ENCODE measurements around the gene EIF4G3. TPM values are rescaled to one million over a fixed set of nuclear protein-coding genes. Genes with fewer than 3 reads are reported as not detected.

EIF4G3 gene
- total RNA-seq, 1 experiment from 2014 or later = 72.0 TPM

DNA sequence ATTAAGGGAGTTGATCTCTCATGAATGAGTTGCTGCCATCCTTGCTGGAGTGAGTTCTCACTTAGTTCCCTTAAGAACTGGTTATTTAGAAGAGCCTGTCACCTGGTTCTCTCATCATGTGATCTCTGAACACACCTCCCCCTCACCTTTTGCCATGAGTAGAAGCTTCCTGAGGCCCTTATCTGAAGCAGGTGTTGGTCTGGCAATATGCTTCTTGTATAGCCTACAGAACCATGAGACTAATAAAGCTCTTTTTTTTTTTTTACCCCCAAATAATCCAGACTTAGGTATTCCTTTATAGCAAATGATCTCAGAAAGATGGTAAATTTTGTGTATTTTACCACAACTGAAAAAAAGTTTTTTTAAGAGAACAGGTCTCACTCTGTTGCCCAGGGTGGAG is 158.0 kb downstream of the EIF4G3 start:
- H3K4me1 ChIP-seq (ENCODE audit: insufficient read depth, low read length) = peaks cover 2% of the 10 kb centered on the region; the same call in 1 of the 2 replicates
- Mint-ChIP-seq H3K9me3 (no peaks in the 10 kb centered on the region; a peak in 2 of 5 replicates), H3K4me1 (peaks cover 6 to 12% of the 10 kb centered on the region in 2 experiments), H3K36me3 (ENCODE audit: insufficient read depth in 1 of 3, low read depth in 3 of 3) (peaks cover 6 to 18% (median 8%) of the 10 kb centered on the region in 3 experiments; a peak in 6 of 7 replicates), H3K27me3 (ENCODE audit: low read depth) (no peaks in the 10 kb centered on the region), H3K27ac (no peak overlapping the region; a peak in 1 of 7 replicates), H3K4me3 (no peak overlapping the region)
- no peak overlapping the region for H4K5ac ChIP-seq (ENCODE audit: insufficient read length, low read depth, low read length)
- peaks cover 2% of the 10 kb centered on the region; the same call in 1 of the 2 replicates for H3K79me2 ChIP-seq (ENCODE audit: insufficient read depth, low read length)
- H3K27ac ChIP-seq (ENCODE audit: insufficient read length, low read depth, low read length) = no peak overlapping the region
- no peak overlapping the region for H3K4me2 ChIP-seq (ENCODE audit: insufficient read depth, insufficient read length, low read length)
- no peak for DNase-seq
- H3T11ph ChIP-seq (ENCODE audit: low read length) = no peak overlapping the region
- no peak overlapping the region for H2AFZ ChIP-seq (ENCODE audit: low read length)
- H2BK20ac ChIP-seq (ENCODE audit: low read depth, low read length, poor library complexity, severe bottlenecking) = no peak overlapping the region
- no peak overlapping the region for H2AK5ac ChIP-seq (ENCODE audit: insufficient read length, low read length)
- no peak overlapping the region for H4K91ac ChIP-seq (ENCODE audit: insufficient read length, low read depth, low read length)
- TF ChIP-seq, protein P1, sequence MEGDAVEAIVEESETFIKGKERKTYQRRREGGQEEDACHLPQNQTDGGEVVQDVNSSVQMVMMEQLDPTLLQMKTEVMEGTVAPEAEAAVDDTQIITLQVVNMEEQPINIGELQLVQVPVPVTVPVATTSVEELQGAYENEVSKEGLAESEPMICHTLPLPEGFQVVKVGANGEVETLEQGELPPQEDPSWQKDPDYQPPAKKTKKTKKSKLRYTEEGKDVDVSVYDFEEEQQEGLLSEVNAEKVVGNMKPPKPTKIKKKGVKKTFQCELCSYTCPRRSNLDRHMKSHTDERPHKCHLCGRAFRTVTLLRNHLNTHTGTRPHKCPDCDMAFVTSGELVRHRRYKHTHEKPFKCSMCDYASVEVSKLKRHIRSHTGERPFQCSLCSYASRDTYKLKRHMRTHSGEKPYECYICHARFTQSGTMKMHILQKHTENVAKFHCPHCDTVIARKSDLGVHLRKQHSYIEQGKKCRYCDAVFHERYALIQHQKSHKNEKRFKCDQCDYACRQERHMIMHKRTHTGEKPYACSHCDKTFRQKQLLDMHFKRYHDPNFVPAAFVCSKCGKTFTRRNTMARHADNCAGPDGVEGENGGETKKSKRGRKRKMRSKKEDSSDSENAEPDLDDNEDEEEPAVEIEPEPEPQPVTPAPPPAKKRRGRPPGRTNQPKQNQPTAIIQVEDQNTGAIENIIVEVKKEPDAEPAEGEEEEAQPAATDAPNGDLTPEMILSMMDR (conservative IDR thresholded peaks at IDR 0.05) = no peak
- H2BK15ac ChIP-seq (ENCODE audit: low read depth, low read length) = no peak overlapping the region
- no peaks in the 10 kb centered on the region for H3K27me3 ChIP-seq (ENCODE audit: insufficient read depth, low read length)
- no peak overlapping the region for H2BK12ac ChIP-seq (ENCODE audit: insufficient read length, low read depth, low read length)
- no peak overlapping the region for H3K18ac ChIP-seq (ENCODE audit: insufficient read length, low read depth, low read length)
- no peak overlapping the region for H2BK120ac ChIP-seq (ENCODE audit: low read depth, low read length, poor library complexity, severe bottlenecking)
- H3K56ac ChIP-seq (ENCODE audit: insufficient read length, low read depth, low read length) = no peak overlapping the region
- H3K9ac ChIP-seq (ENCODE audit: extremely low read depth, insufficient read length, low read length) = no peak overlapping the region
- H3K14ac ChIP-seq (ENCODE audit: insufficient read depth, low read length) = no peak overlapping the region
- H3K9me3 ChIP-seq (ENCODE audit: control insufficient read depth, low read depth, low read length) = no peaks in the 10 kb centered on the region
- no peak overlapping the region for H3K4ac ChIP-seq (ENCODE audit: low read depth, low read length)
- no peaks in the 10 kb centered on the region for H3K23me2 ChIP-seq (ENCODE audit: insufficient read length, low read depth, low read length, poor library complexity, severe bottlenecking)
- peaks cover 3% of the 10 kb centered on the region for H3K79me1 ChIP-seq (ENCODE audit: insufficient read depth, low read depth, low read length, poor library complexity, severe bottlenecking)
- no peak overlapping the region for H4K8ac ChIP-seq (replicated peaks; ENCODE audit: insufficient read length, low read depth, low read length)
- no peak overlapping the region for H3K23ac ChIP-seq (ENCODE audit: insufficient read length, low read depth, low read length)
- H2BK5ac ChIP-seq (ENCODE audit: insufficient read length, low read length) = no peak overlapping the region
- H4K20me1 ChIP-seq (ENCODE audit: control insufficient read depth, insufficient read depth, insufficient read length) = no peaks in the 10 kb centered on the region
